Measurements from ENCODE around the gene TBX21. TPM values are rescaled to one million over a fixed set of nuclear protein-coding genes. Genes with fewer than 3 reads are reported as not detected.
"Not testable (repeated sequence)": the region's sequence is repeated elsewhere in the genome, so short reads cannot be mapped to it uniquely, and the experiment has no call there.

The TBX21 gene
- total and polyA plus RNA-seq, 12 donors, result 0.07 to 2.0 (median 0.21) TPM; not detected in 4

DNA sequence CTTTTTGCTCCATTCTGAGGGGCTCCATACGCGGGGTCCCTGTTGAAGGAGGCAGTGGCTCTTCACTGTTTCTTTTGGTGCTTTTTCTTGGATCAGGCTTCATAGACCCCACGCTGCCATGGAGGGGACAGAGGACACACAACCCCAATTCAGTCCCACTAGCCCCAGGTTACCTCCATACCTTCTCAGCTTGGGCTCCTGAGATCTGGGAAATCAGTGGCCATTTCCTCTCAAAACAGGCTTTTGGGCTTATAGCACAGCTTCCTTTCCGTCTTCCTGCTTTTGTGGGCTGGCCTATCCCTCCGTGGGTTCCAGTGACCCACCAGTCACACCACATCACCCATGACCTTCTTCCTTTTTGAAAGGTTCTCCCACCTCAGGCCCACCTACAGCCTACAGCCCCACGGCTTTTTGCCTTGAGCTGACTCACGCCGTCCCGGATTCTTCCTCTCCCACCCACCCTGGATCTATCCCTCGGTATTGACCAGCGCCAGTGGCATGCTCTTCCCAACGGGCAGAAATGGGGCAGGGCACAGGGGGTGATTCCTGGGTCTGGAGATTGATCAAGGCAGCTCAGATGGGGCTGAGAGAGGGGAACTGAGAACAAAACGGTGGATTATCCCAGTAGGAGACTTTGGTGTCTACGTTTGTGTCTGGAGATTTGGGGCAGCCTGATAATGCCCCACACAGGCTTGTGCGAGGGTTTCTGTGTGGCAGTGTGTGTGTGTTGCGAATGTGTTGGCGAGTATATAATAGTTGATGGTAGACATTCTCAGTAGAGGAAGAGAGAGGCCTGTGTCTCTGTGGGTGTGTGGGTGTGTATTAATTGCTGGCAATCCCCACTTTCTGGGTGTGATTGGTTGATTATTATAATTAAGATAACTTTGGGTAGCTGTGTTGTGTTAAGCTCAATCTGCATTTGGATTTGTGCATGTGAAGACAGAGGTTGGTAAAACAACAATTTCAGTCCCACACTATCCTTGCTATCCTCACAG is 3.8 kb downstream of the TBX21 start:
- peaks cover 0 to 15% (median 9%) of the 10 kb centered on the region in 9 donors for H3K4me1 ChIP-seq
- 73 to 78% methylated on average over 17 of the region's 17 CpGs for WGBS, 2 donors
- intact Hi-C loops (cut with DNase I), result loop anchor here in 1 of 10 donors (10.0 kb wide), 1 partner anchor 62 kb away; no protein-coding TSS in a partner anchor
- peaks cover 14 to 47% (median 43%) of the 10 kb centered on the region in 7 donors for H3K27me3 ChIP-seq
- no peak for DNase-seq
- ATAC-seq, result no peak
- H3K27ac ChIP-seq, result peak overlapping the region in 1 of 10 donors; percentile 47
- peak overlapping the region in 1 of 10 donors; percentile 14 for H3K4me3 ChIP-seq
- no peaks in the 10 kb centered on the region for H3K36me3 ChIP-seq
- no peaks in the 10 kb centered on the region for H3K9me3 ChIP-seq
- TF ChIP-seq, protein P1, sequence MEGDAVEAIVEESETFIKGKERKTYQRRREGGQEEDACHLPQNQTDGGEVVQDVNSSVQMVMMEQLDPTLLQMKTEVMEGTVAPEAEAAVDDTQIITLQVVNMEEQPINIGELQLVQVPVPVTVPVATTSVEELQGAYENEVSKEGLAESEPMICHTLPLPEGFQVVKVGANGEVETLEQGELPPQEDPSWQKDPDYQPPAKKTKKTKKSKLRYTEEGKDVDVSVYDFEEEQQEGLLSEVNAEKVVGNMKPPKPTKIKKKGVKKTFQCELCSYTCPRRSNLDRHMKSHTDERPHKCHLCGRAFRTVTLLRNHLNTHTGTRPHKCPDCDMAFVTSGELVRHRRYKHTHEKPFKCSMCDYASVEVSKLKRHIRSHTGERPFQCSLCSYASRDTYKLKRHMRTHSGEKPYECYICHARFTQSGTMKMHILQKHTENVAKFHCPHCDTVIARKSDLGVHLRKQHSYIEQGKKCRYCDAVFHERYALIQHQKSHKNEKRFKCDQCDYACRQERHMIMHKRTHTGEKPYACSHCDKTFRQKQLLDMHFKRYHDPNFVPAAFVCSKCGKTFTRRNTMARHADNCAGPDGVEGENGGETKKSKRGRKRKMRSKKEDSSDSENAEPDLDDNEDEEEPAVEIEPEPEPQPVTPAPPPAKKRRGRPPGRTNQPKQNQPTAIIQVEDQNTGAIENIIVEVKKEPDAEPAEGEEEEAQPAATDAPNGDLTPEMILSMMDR (IDR thresholded peaks at IDR 0.05), result no peak

DNA sequence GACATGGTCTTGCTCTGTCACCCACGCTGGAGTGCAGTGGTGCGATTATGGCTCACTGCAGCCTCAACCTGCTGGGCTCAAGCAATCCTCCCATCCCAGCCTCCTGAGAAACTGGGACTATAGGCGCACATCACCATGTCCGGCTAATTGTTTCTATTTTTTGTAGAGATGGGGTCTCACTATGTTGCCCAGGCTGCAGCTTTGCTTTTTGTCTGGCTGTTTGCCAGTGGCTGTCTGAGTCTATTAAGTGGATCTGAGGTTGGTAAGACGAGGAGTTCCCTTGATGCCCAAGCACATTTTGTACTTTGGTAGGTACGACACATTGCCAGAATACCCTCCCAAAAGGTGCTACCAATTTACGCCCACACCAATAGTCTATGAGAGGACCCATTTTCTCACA is 5.1 kb downstream of the TBX21 start:
- H3K4me3 ChIP-seq, result no peak overlapping the region
- no peaks in the 10 kb centered on the region for H3K9me3 ChIP-seq
- intact Hi-C loops (cut with DNase I), result loop anchor here in 1 of 10 donors (10.0 kb wide), 1 partner anchor 63 kb away; no protein-coding TSS in a partner anchor
- peaks cover 0 to 16% (median 4%) of the 10 kb centered on the region in 9 donors for H3K4me1 ChIP-seq
- 90 to 93% methylated on average over 7 of the region's 7 CpGs for WGBS, 2 donors
- DNase-seq (no peak), ATAC-seq (no peak)
- TF ChIP-seq, protein P1 (IDR thresholded peaks at IDR 0.05), result no peak
- no peaks in the 10 kb centered on the region for H3K36me3 ChIP-seq
- peaks cover 9 to 42% (median 35%) of the 10 kb centered on the region in 7 donors for H3K27me3 ChIP-seq
- H3K27ac ChIP-seq, result no peak overlapping the region

DNA sequence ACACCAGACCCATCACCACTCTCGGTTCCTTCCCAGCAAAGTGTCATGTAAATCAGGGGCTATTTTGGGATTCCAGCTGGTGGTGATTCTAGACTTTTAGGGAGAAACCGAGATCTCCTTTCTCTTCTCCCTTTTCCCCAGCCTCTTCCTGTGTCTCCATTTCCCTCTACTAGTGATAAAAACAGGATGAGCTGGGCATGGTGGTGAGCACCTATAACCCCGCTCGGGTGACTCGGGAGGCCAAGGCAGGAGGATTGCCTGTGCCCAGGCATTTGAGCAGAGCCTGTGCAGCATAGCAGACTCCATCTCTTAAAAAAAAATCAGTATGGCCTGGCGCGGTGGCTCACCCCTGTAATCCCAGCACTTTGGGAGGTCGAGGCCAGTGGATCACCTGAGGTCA is 6.1 kb downstream of the TBX21 start:
- peaks cover 0 to 42% (median 37%) of the 10 kb centered on the region in 7 donors for H3K27me3 ChIP-seq
- TF ChIP-seq, protein P1 (IDR thresholded peaks at IDR 0.05), result no peak
- no peaks in the 10 kb centered on the region for H3K36me3 ChIP-seq

DNA sequence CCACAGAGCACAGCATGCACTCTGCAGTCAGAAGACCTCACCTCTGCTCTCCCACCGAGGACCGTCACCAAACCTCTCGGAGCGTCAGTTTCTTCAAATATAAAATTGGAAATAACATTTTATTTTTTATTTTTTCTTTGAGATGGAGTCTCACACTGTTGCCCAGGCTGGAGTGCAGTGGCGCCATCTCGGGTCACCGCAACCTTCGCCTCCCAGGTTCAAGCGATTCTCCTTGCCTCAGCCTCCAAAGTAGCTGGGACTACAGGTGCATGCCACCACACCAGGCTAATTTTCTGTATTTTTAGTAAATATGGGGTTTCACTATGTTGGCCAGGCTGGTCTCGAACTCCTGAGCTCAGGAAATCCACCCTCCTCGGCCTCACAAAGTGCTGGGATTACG is 6.9 kb downstream of the TBX21 start:
- not testable (repeated sequence) for H3K36me3 ChIP-seq, DNase-seq, H3K4me3 ChIP-seq, H3K27ac ChIP-seq, H3K4me1 ChIP-seq, H3K9me3 ChIP-seq, ATAC-seq
- peaks cover 1 to 43% (median 39%) of the 10 kb centered on the region in 7 donors for H3K27me3 ChIP-seq
- WGBS, 2 donors, result 86 to 89% methylated on average over 12 of the region's 12 CpGs
- intact Hi-C loops (cut with DNase I), result loop anchor here in 2 of 10 donors (2.0 to 10.0 kb wide), 2 partner anchors 21 to 65 kb away; no protein-coding TSS in a partner anchor

More for the DNA sequence above, 6.1 kb downstream of the TBX21 start:
- Histone ChIP-seq H3K4me3 (no peak overlapping the region), H3K9me3 (no peaks in the 10 kb centered on the region), H3K27ac (no peak overlapping the region), H3K4me1 (peaks cover 0 to 8% (median 0%) of the 10 kb centered on the region in 9 donors)
- intact Hi-C loops (cut with DNase I), result loop anchor here in 1 of 10 donors (10.0 kb wide), 1 partner anchor 64 kb away; no protein-coding TSS in a partner anchor
- DNase-seq (no peak), ATAC-seq (no peak)
- WGBS, 2 donors, result 73 to 81% methylated on average over 8 of the region's 8 CpGs

All from heart right ventricle (tissue), 16 donors.